ENCODE data around the gene ANXA9.

Gene ANXA9

GRCh38 chr1:151001602-151002001 lies 19.5 kb downstream of the ANXA9 start:
- TF ChIP-seq ZFP30 (CRISPR knock-in tag; IDR thresholded peaks at IDR 0.05), result no peak
- TF ChIP-seq PATZ1 (CRISPR knock-in tag; IDR thresholded peaks at IDR 0.05; ENCODE audit: borderline replicate concordance), result no peak
- no peak for TF ChIP-seq TSHZ2 (CRISPR knock-in tag; IDR thresholded peaks at IDR 0.05)
- TF ChIP-seq ZFP3 (CRISPR knock-in tag; IDR thresholded peaks at IDR 0.05), result no peak
- no peak for TF ChIP-seq ZNF8 (CRISPR knock-in tag; IDR thresholded peaks at IDR 0.05)
- TF ChIP-seq ZNF70 (CRISPR knock-in tag; IDR thresholded peaks at IDR 0.05), result no peak
- no peak for TF ChIP-seq PPARA (CRISPR knock-in tag; IDR thresholded peaks at IDR 0.05; ENCODE audit: borderline replicate concordance)
- no peak for TF ChIP-seq POU6F1 (CRISPR knock-in tag; IDR thresholded peaks at IDR 0.05; ENCODE audit: borderline replicate concordance, low read depth)
- no peak for TF ChIP-seq CREB5 (CRISPR knock-in tag; IDR thresholded peaks at IDR 0.05; ENCODE audit: low read depth)
- no peak for TF ChIP-seq TOX (CRISPR knock-in tag; IDR thresholded peaks at IDR 0.05; ENCODE audit: borderline replicate concordance)
- no peak for TF ChIP-seq SNAI2 (CRISPR knock-in tag; IDR thresholded peaks at IDR 0.05)
- no peak for TF ChIP-seq ISL1 (CRISPR knock-in tag; IDR thresholded peaks at IDR 0.05)
- TF ChIP-seq CSDC2 (CRISPR knock-in tag; IDR thresholded peaks at IDR 0.05), result no peak
- no peak for TF ChIP-seq CSRNP3 (CRISPR knock-in tag; IDR thresholded peaks at IDR 0.05)
- no peak for TF ChIP-seq BACH2 (CRISPR knock-in tag; IDR thresholded peaks at IDR 0.05; ENCODE audit: borderline replicate concordance)
- ATAC-seq, result no peak

- no peak for TF ChIP-seq ZNF565 (CRISPR knock-in tag; conservative IDR thresholded peaks at IDR 0.05; ENCODE audit: low read depth)
- no peak for ATAC-seq
Measured at GRCh38 chr1:151002051-151002450, 20.0 kb downstream of the ANXA9 start.

GRCh38 chr1:151002611-151003010 lies 20.5 kb downstream of the ANXA9 start:
- ATAC-seq, result no peak
- TF ChIP-seq ZNF8 (CRISPR knock-in tag; IDR thresholded peaks at IDR 0.05), result no peak
- no peak for TF ChIP-seq BACH2 (CRISPR knock-in tag; IDR thresholded peaks at IDR 0.05; ENCODE audit: borderline replicate concordance)
- no peak for TF ChIP-seq PPARA (CRISPR knock-in tag; IDR thresholded peaks at IDR 0.05; ENCODE audit: borderline replicate concordance)
- no peak for TF ChIP-seq PATZ1 (CRISPR knock-in tag; IDR thresholded peaks at IDR 0.05; ENCODE audit: borderline replicate concordance)
- TF ChIP-seq TSHZ2 (CRISPR knock-in tag; IDR thresholded peaks at IDR 0.05), result no peak
- TF ChIP-seq ARNTL (CRISPR knock-in tag; IDR thresholded peaks at IDR 0.05; ENCODE audit: borderline replicate concordance, low read depth), result no peak
- no peak for TF ChIP-seq CSRNP3 (CRISPR knock-in tag; IDR thresholded peaks at IDR 0.05)
- no peak for TF ChIP-seq ZNF70 (CRISPR knock-in tag; IDR thresholded peaks at IDR 0.05)
- TF ChIP-seq ZC3H10 (CRISPR knock-in tag; IDR thresholded peaks at IDR 0.05), result no peak
- no peak for TF ChIP-seq ZFP30 (CRISPR knock-in tag; IDR thresholded peaks at IDR 0.05)
- no peak for TF ChIP-seq TOX (CRISPR knock-in tag; IDR thresholded peaks at IDR 0.05; ENCODE audit: borderline replicate concordance)
- no peak for TF ChIP-seq CSDC2 (CRISPR knock-in tag; IDR thresholded peaks at IDR 0.05)
